ENCODE data around the gene USP53. TPM values are rescaled to one million over a fixed set of nuclear protein-coding genes. Genes with fewer than 3 reads are reported as not detected.

USP53 gene
- polyA plus RNA-seq, 2 of the 4 experiments (the other 2 are of a cell fraction) = 10.2 to 50.7 TPM

GRCh38 chr4:119310826-119311225 lies 98.3 kb downstream of the USP53 start:
- H3K4me3 ChIP-seq = no peak overlapping the region
- WGBS (ENCODE audit: missing lambda C conversion rate) = 11% methylated on average over 1 of the region's 1 CpG
- ATAC-seq (no peak), FAIRE-seq (no peak), DNase-seq (ENCODE audit: low read depth in 1 of 2, low spot score in 1 of 2) (no peak)
- TF ChIP-seq MAX (IDR thresholded peaks at IDR 0.05) (no peak), CBX2 (IDR thresholded peaks at IDR 0.05; ENCODE audit: borderline replicate concordance, low read depth) (no peak), TP53 (CRISPR knock-in tag; IDR thresholded peaks at IDR 0.05) (no peak), EP300 (IDR thresholded peaks at IDR 0.05) (no peak), CHD4 (IDR thresholded peaks at IDR 0.05; ENCODE audit: borderline replicate concordance) (no peak), RFX5 (IDR thresholded peaks at IDR 0.05) (no peak), MAZ (IDR thresholded peaks at IDR 0.05; ENCODE audit: borderline replicate concordance, low read depth, low read length) (no peak)
- TF ChIP-seq, protein P1, sequence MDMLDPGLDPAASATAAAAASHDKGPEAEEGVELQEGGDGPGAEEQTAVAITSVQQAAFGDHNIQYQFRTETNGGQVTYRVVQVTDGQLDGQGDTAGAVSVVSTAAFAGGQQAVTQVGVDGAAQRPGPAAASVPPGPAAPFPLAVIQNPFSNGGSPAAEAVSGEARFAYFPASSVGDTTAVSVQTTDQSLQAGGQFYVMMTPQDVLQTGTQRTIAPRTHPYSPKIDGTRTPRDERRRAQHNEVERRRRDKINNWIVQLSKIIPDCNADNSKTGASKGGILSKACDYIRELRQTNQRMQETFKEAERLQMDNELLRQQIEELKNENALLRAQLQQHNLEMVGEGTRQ (IDR thresholded peaks at IDR 0.05) = no peak
- TF ChIP-seq, protein P2, sequence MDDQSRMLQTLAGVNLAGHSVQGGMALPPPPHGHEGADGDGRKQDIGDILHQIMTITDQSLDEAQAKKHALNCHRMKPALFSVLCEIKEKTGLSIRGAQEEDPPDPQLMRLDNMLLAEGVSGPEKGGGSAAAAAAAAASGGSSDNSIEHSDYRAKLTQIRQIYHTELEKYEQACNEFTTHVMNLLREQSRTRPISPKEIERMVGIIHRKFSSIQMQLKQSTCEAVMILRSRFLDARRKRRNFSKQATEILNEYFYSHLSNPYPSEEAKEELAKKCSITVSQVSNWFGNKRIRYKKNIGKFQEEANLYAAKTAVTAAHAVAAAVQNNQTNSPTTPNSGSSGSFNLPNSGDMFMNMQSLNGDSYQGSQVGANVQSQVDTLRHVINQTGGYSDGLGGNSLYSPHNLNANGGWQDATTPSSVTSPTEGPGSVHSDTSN (IDR thresholded peaks at IDR 0.05) = no peak
- no peaks in the 10 kb centered on the region for H3K9me3 ChIP-seq
- no peak overlapping the region for H3K4me2 ChIP-seq
- ChIA-PET POLR2A (no interaction called here), CTCF (interaction anchor here (1.0 to 1.4 kb wide), 2 partner anchors 316 to 746 kb away, joined by 3 read pairs; no protein-coding TSS in a partner anchor)
- H3K27ac ChIP-seq = no peak overlapping the region
- H3K4me1 ChIP-seq = no peaks in the 10 kb centered on the region

DNA sequence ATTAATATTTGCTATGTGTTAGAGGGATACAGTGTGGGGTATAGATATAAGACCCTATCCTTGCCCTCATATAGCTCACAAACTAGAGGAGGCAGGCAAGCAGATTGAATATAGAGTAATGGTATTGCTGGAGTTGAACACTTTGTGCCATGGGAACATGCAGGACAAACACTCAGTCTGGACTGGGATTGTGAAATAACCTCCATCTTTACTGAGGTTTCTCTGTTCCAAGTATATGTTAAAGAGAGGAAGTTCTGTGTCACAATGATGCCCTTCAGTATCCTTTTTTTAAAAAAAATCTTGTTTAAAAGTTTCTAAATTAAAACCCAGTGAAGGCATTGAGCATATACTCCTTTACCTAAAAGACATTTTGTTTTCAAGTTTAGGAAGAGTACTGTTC lies 100.7 kb downstream of the USP53 start:
- POLR2A ChIA-PET = no interaction called here
- CTCF ChIA-PET = interaction anchor here (0.8 to 2.2 kb wide), 6 partner anchors 9 to 748 kb away, joined by 3 to 12 read pairs (median 6); partner anchors contain the start of gene FABP2
- Histone ChIP-seq H3K27ac (no peak overlapping the region), H3K4me3 (no peak overlapping the region), H3K4me1 (no peaks in the 10 kb centered on the region), H3K9me3 (no peaks in the 10 kb centered on the region), H3K4me2 (no peak overlapping the region)
- no peak for TF ChIP-seq BCL3 (IDR thresholded peaks at IDR 0.05)
- TF ChIP-seq, protein P1 (IDR thresholded peaks at IDR 0.05) = no peak
- TF ChIP-seq CEBPB (IDR thresholded peaks at IDR 0.05) = no peak
- no peak for TF ChIP-seq ZFP36 (IDR thresholded peaks at IDR 0.05; ENCODE audit: borderline replicate concordance, partially characterized antibody)
- TF ChIP-seq HOXB5 (CRISPR knock-in tag; IDR thresholded peaks at IDR 0.05) = no peak
- no peak for TF ChIP-seq NR3C1 (IDR thresholded peaks at IDR 0.05)
- no peak for TF ChIP-seq MAX (IDR thresholded peaks at IDR 0.05)
- TF ChIP-seq CHD4 (IDR thresholded peaks at IDR 0.05; ENCODE audit: borderline replicate concordance) = no peak
- no peak for TF ChIP-seq HEYL (CRISPR knock-in tag; IDR thresholded peaks at IDR 0.05)
- no peak for TF ChIP-seq CBX2 (IDR thresholded peaks at IDR 0.05; ENCODE audit: borderline replicate concordance, low read depth)
- no peak for TF ChIP-seq FOSB (CRISPR knock-in tag; IDR thresholded peaks at IDR 0.05)
- no peak for TF ChIP-seq CBX8 (IDR thresholded peaks at IDR 0.05)
- TF ChIP-seq NFE2L2 (conservative IDR thresholded peaks at IDR 0.05; ENCODE audit: low read length) = no peak
- no peak for TF ChIP-seq ESRRA (IDR thresholded peaks at IDR 0.05; ENCODE audit: borderline replicate concordance, low read length)
- no peak for TF ChIP-seq POLR2A (IDR thresholded peaks at IDR 0.05; ENCODE audit: low read length)
- TF ChIP-seq, protein P3, sequence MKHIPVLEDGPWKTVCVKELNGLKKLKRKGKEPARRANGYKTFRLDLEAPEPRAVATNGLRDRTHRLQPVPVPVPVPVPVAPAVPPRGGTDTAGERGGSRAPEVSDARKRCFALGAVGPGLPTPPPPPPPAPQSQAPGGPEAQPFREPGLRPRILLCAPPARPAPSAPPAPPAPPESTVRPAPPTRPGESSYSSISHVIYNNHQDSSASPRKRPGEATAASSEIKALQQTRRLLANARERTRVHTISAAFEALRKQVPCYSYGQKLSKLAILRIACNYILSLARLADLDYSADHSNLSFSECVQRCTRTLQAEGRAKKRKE (CRISPR knock-in tag; IDR thresholded peaks at IDR 0.05; ENCODE audit: low read depth) = no peak
- TF ChIP-seq ZC3H11A (IDR thresholded peaks at IDR 0.05) = no peak
- DNase-seq (ENCODE audit: low read depth in 1 of 2, low spot score in 1 of 2) (no peak), ATAC-seq (no peak), FAIRE-seq (no peak)

Data from A549 (cell line).